ENCODE measurements around the gene SGMS1. TPM values are rescaled to one million over a fixed set of nuclear protein-coding genes. Genes with fewer than 3 reads are reported as not detected.

SGMS1 gene
- total RNA-seq, 2 experiments from 2014 or later = 17.1 to 19.3 TPM

GRCh38 chr10:50396491-50397311, 227.1 kb downstream of the SGMS1 start:
- peak overlapping the region; percentile 16 for H3K4me3 Mint-ChIP-seq
- CTCF ChIA-PET = interaction anchor here (0.6 to 1.7 kb wide), 3 partner anchors 9 to 24 kb away, joined by 3 to 6 read pairs (median 3); no protein-coding TSS in a partner anchor
- H3K27ac Mint-ChIP-seq = peak overlapping the region; percentile 21
- no peaks in the 10 kb centered on the region for H3K9me3 Mint-ChIP-seq
- peaks cover 4% of the 10 kb centered on the region for H3K36me3 Mint-ChIP-seq (ENCODE audit: low read depth)
- no peaks in the 10 kb centered on the region for H3K27me3 Mint-ChIP-seq
- peaks cover 28% of the 10 kb centered on the region for H3K4me1 Mint-ChIP-seq
- POLR2A ChIA-PET = interaction anchor here (0.6 kb wide), 1 partner anchor 22 kb away, joined by 4 read pairs; no protein-coding TSS in a partner anchor
- no peak for DNase-seq

GRCh38 chr10:50395851-50396250, 227.9 kb downstream of the SGMS1 start:
- Mint-ChIP-seq H3K4me1 (peaks cover 28% of the 10 kb centered on the region), H3K9me3 (no peaks in the 10 kb centered on the region), H3K4me3 (no peak overlapping the region), H3K27ac (no peak overlapping the region), H3K36me3 (ENCODE audit: low read depth) (peaks cover 4% of the 10 kb centered on the region), H3K27me3 (no peaks in the 10 kb centered on the region)
- POLR2A ChIA-PET = no interaction called here
- no peak for DNase-seq
- CTCF ChIA-PET = interaction anchor here (1.0 kb wide), 1 partner anchor 28 kb away, joined by 3 read pairs; no protein-coding TSS in a partner anchor

GRCh38 chr10:50395271-50395670, 228.5 kb downstream of the SGMS1 start:
- CTCF ChIA-PET = interaction anchor here (1.0 kb wide), 1 partner anchor 27 kb away, joined by 3 read pairs; no protein-coding TSS in a partner anchor
- H3K27ac Mint-ChIP-seq = no peak overlapping the region

GRCh38 chr10:50394832-50395231, 228.9 kb downstream of the SGMS1 start:
- Mint-ChIP-seq H3K27ac (no peak overlapping the region), H3K4me3 (no peak overlapping the region), H3K4me1 (peaks cover 28% of the 10 kb centered on the region), H3K9me3 (no peaks in the 10 kb centered on the region), H3K27me3 (no peaks in the 10 kb centered on the region), H3K36me3 (ENCODE audit: low read depth) (peaks cover 6% of the 10 kb centered on the region)
- POLR2A ChIA-PET = no interaction called here
- DNase-seq = no peak
- CTCF ChIA-PET = no interaction called here

More at GRCh38 chr10:50395271-50395670, 228.5 kb downstream of the SGMS1 start:
- Mint-ChIP-seq H3K36me3 (ENCODE audit: low read depth) (peaks cover 6% of the 10 kb centered on the region), H3K4me3 (no peak overlapping the region), H3K9me3 (no peaks in the 10 kb centered on the region), H3K4me1 (peaks cover 28% of the 10 kb centered on the region), H3K27me3 (no peaks in the 10 kb centered on the region)
- POLR2A ChIA-PET = no interaction called here
- DNase-seq = no peak

GRCh38 chr10:50393784-50394467, 229.8 kb downstream of the SGMS1 start:
- DNase-seq = no peak
- CTCF ChIA-PET = no interaction called here
- H3K27ac Mint-ChIP-seq = no peak overlapping the region

GRCh38 chr10:50392966-50393718, 230.6 kb downstream of the SGMS1 start:
- Mint-ChIP-seq H3K27me3 (no peaks in the 10 kb centered on the region), H3K36me3 (ENCODE audit: low read depth) (peaks cover 6% of the 10 kb centered on the region), H3K4me3 (no peak overlapping the region), H3K9me3 (no peaks in the 10 kb centered on the region), H3K4me1 (peaks cover 25% of the 10 kb centered on the region), H3K27ac (no peak overlapping the region)
- no peak for DNase-seq
- CTCF ChIA-PET = no interaction called here
- POLR2A ChIA-PET = no interaction called here

More at GRCh38 chr10:50393784-50394467, 229.8 kb downstream of the SGMS1 start:
- H3K36me3 Mint-ChIP-seq (ENCODE audit: low read depth) = peaks cover 6% of the 10 kb centered on the region
- POLR2A ChIA-PET = no interaction called here
- H3K4me1 Mint-ChIP-seq = peaks cover 28% of the 10 kb centered on the region
- no peaks in the 10 kb centered on the region for H3K9me3 Mint-ChIP-seq
- no peak overlapping the region for H3K4me3 Mint-ChIP-seq
- no peaks in the 10 kb centered on the region for H3K27me3 Mint-ChIP-seq

- H3K4me1 Mint-ChIP-seq = peaks cover 25% of the 10 kb centered on the region
- H3K4me3 Mint-ChIP-seq = no peak overlapping the region
- peaks cover 6% of the 10 kb centered on the region for H3K36me3 Mint-ChIP-seq (ENCODE audit: low read depth)
- DNase-seq = no peak
- CTCF ChIA-PET = interaction anchor here (0.8 kb wide), 1 partner anchor 12 kb away, joined by 6 read pairs; no protein-coding TSS in a partner anchor
- no peak overlapping the region for H3K27ac Mint-ChIP-seq
- POLR2A ChIA-PET = no interaction called here
- no peaks in the 10 kb centered on the region for H3K9me3 Mint-ChIP-seq
- no peaks in the 10 kb centered on the region for H3K27me3 Mint-ChIP-seq
Observed at GRCh38 chr10:50392426-50392825, 231.3 kb downstream of the SGMS1 start.

- peaks cover 13% of the 10 kb centered on the region for H3K4me1 Mint-ChIP-seq
Observed at GRCh38 chr10:50390302-50390701, 233.5 kb downstream of the SGMS1 start.

GRCh38 chr10:50388181-50388580, 235.6 kb downstream of the SGMS1 start:
- no peak for DNase-seq
- Mint-ChIP-seq H3K4me1 (peaks cover 8% of the 10 kb centered on the region), H3K4me3 (no peak overlapping the region), H3K27me3 (no peaks in the 10 kb centered on the region), H3K27ac (no peak overlapping the region), H3K9me3 (no peaks in the 10 kb centered on the region), H3K36me3 (ENCODE audit: low read depth) (peaks cover 5% of the 10 kb centered on the region)
- ChIA-PET CTCF (no interaction called here), POLR2A (no interaction called here)

More at GRCh38 chr10:50390302-50390701, 233.5 kb downstream of the SGMS1 start:
- ChIA-PET POLR2A (no interaction called here), CTCF (no interaction called here)
- no peaks in the 10 kb centered on the region for H3K9me3 Mint-ChIP-seq
- no peak overlapping the region for H3K27ac Mint-ChIP-seq
- peaks cover 5% of the 10 kb centered on the region for H3K36me3 Mint-ChIP-seq (ENCODE audit: low read depth)
- no peak overlapping the region for H3K4me3 Mint-ChIP-seq
- DNase-seq = no peak
- no peaks in the 10 kb centered on the region for H3K27me3 Mint-ChIP-seq

- Mint-ChIP-seq H3K27me3 (no peaks in the 10 kb centered on the region), H3K4me1 (peaks cover 8% of the 10 kb centered on the region), H3K36me3 (ENCODE audit: low read depth) (peaks cover 5% of the 10 kb centered on the region), H3K27ac (no peak overlapping the region), H3K9me3 (no peaks in the 10 kb centered on the region), H3K4me3 (no peak overlapping the region)
- no peak for DNase-seq
- POLR2A ChIA-PET = no interaction called here
- CTCF ChIA-PET = interaction anchor here (1.0 to 1.6 kb wide), 2 partner anchors 9 to 20 kb away, joined by 3 to 5 read pairs; no protein-coding TSS in a partner anchor
Observed at GRCh38 chr10:50387732-50388073, 236.1 kb downstream of the SGMS1 start.

GRCh38 chr10:50387007-50387731, 236.6 kb downstream of the SGMS1 start:
- Mint-ChIP-seq H3K9me3 (no peaks in the 10 kb centered on the region), H3K27ac (no peak overlapping the region), H3K36me3 (ENCODE audit: low read depth) (peaks cover 5% of the 10 kb centered on the region), H3K4me3 (no peak overlapping the region), H3K4me1 (peaks cover 8% of the 10 kb centered on the region), H3K27me3 (no peaks in the 10 kb centered on the region)
- ChIA-PET POLR2A (no interaction called here), CTCF (interaction anchor here (1.0 to 1.6 kb wide), 2 partner anchors 9 to 20 kb away, joined by 3 to 5 read pairs; no protein-coding TSS in a partner anchor)
- DNase-seq = no peak

GRCh38 chr10:50385624-50386023, 238.1 kb downstream of the SGMS1 start:
- no peaks in the 10 kb centered on the region for H3K9me3 Mint-ChIP-seq
- CTCF ChIA-PET = interaction anchor here (0.5 kb wide), 1 partner anchor 152 kb away, joined by 3 read pairs; no protein-coding TSS in a partner anchor
- peaks cover 8% of the 10 kb centered on the region for H3K4me1 Mint-ChIP-seq
- no peak overlapping the region for H3K4me3 Mint-ChIP-seq
- no peak overlapping the region for H3K27ac Mint-ChIP-seq
- POLR2A ChIA-PET = interaction anchor here (0.6 kb wide), 1 partner anchor 28 kb away, joined by 3 read pairs; no protein-coding TSS in a partner anchor
- no peak for DNase-seq
- H3K27me3 Mint-ChIP-seq = no peaks in the 10 kb centered on the region
- H3K36me3 Mint-ChIP-seq (ENCODE audit: low read depth) = no peaks in the 10 kb centered on the region
